Caco-2 (cell line): ENCODE measurements around the gene WDTC1. TPM values are rescaled to one million over a fixed set of nuclear protein-coding genes. Genes with fewer than 3 reads are reported as not detected.

ENCODE experiments used
- BruUV-seq: library from RNA; stranded (reverse); fragments of 400-500 nt; replicated peaks from 2 replicates; lab custom pipeline; 2021; lab: Mats Ljungman, UMichigan
- CTCF ChIA-PET: fragments of 300-600 bp; sonication (Branson Sonifier 250); formaldehyde crosslinking; loops from one replicate; lab custom pipeline; 2022; ENCODE audit warnings: antibody characterized with exemption; lab: Charles Lee
- POLR2A ChIA-PET: fragments of 300-600 bp; sonication (Branson Sonifier 250); formaldehyde crosslinking; loops from one replicate; lab custom pipeline; 2022; ENCODE audit warnings: antibody characterized with exemption; lab: Charles Lee
- DNase-seq, 2 experiments: peaks; one replicate each; pipeline versions ENCODE4 v3.0.0 to v3.0.0-alpha.2; 2020 to 2022
- H3K27me3 ChIP-seq: replicated peaks from 2 replicates; pipeline ENCODE4 v1.6.0; 2011; ENCODE audit warnings: low read length; ENCODE audit not compliant: control insufficient read depth, insufficient read depth
- H3K36me3 ChIP-seq: 2 replicates; pipeline ENCODE4 v1.5.1; 2011; ENCODE audit warnings: low read length; ENCODE audit not compliant: control insufficient read depth, insufficient read depth
- H3K4me1 ChIP-seq: fragments of 250-450 bp; sonication (Bioruptor Pico); 2 replicates; pipeline ENCODE4 v1.5.1; 2020; ENCODE audit warnings: mild to moderate bottlenecking
- H3K4me3 ChIP-seq: 2 replicates; pipeline ENCODE4 v1.5.1; 2011; ENCODE audit warnings: low read depth, mild to moderate bottlenecking, control low read depth, low read length
- H3K9me3 ChIP-seq: fragments of 250-450 bp; sonication (Bioruptor Pico); 2 replicates; pipeline ENCODE4 v1.5.1; 2020; ENCODE audit warnings: mild to moderate bottlenecking, moderate library complexity
- H3K27ac Mint-ChIP-seq: one replicate; pipeline ENCODE4 v1.8.0; 2022; ENCODE audit warnings: mixed read lengths; ENCODE audit not compliant: unreplicated experiment
- H3K27me3 Mint-ChIP-seq: one replicate; pipeline ENCODE4 v1.8.0; 2022; ENCODE audit warnings: mixed read lengths; ENCODE audit not compliant: insufficient read depth, unreplicated experiment
- H3K36me3 Mint-ChIP-seq: one replicate; pipeline ENCODE4 v1.8.0; 2022; ENCODE audit warnings: mild to moderate bottlenecking, mixed read lengths; ENCODE audit not compliant: insufficient read depth, unreplicated experiment
- H3K4me1 Mint-ChIP-seq: one replicate; pipeline ENCODE4 v1.8.0; 2022; ENCODE audit warnings: low read depth, mixed read lengths; ENCODE audit not compliant: unreplicated experiment
- H3K4me3 Mint-ChIP-seq: one replicate; pipeline ENCODE4 v1.8.0; 2022; ENCODE audit warnings: mild to moderate bottlenecking, moderate library complexity, mixed read lengths; ENCODE audit not compliant: unreplicated experiment
- H3K9me3 Mint-ChIP-seq: one replicate; pipeline ENCODE4 v1.8.0; 2022; ENCODE audit warnings: mixed read lengths; ENCODE audit not compliant: unreplicated experiment
- CTCF ChIP-seq, 2 experiments: fragments of 200-600 bp in 1 of 2; IDR thresholded peaks; 1 replicate in 1 of 2; 2 replicates in 1 of 2; pipeline versions ENCODE4 v1.5.1 to v1.8.0; 2011 to 2022; ENCODE audit warnings: antibody characterized with exemption in 1 of 2, control low read depth in 1 of 2, inconsistent platforms in 1 of 2, low read depth in 1 of 2, low read length in 1 of 2, mild to moderate bottlenecking in 1 of 2, moderate library complexity in 1 of 2; ENCODE audit not compliant: insufficient read depth in 1 of 2, severe bottlenecking in 1 of 2, unreplicated experiment in 1 of 2
- intact Hi-C: fragments of 100-400 bp; cut with micrococcal nuclease; formaldehyde crosslinking; loops from one replicate; pipeline ENCODE4 v1.10.0; 2022; ENCODE audit not compliant: unreplicated experiment
- total RNA-seq: library from RNA; stranded (reverse); gene quantifications from 2 replicates; pipeline ENCODE4 v1.2.3, GENCODE V29; 2022

Gene WDTC1
- total RNA-seq, 1 experiment from 2014 or later = 17.2 TPM

- Mint-ChIP-seq H3K27me3 (no peaks in the 10 kb centered on the region), H3K4me3 (no peak overlapping the region), H3K4me1 (no peaks in the 10 kb centered on the region), H3K27ac (no peak overlapping the region), H3K9me3 (no peaks in the 10 kb centered on the region), H3K36me3 (peaks cover 11% of the 10 kb centered on the region)
- DNase-seq = peak; percentile 50 to 71
- Histone ChIP-seq H3K9me3 (no peaks in the 10 kb centered on the region), H3K27me3 (no peaks in the 10 kb centered on the region), H3K36me3 (no peaks in the 10 kb centered on the region), H3K4me3 (no peak overlapping the region), H3K4me1 (no peaks in the 10 kb centered on the region)
- BruUV-seq = no TSS peak
- peak; percentile 79 to 83 for TF ChIP-seq CTCF (IDR thresholded peaks at IDR 0.05; ENCODE audit: insufficient read depth in 1 of 2, low read depth in 1 of 2, low read length in 1 of 2, severe bottlenecking in 1 of 2, unreplicated experiment in 1 of 2)
- CTCF ChIA-PET = interaction anchor here (0.6 to 1.5 kb wide), 6 partner anchors 8 to 986 kb away, joined by 3 to 6 read pairs (median 4); no protein-coding TSS in a partner anchor
- intact Hi-C loops = loop anchor here (1.0 to 10.0 kb wide), 2 partner anchors 31 to 53 kb away; no protein-coding TSS in a partner anchor
- POLR2A ChIA-PET = no interaction called here
Observed at GRCh38 chr1:27357281-27358037, 123.0 kb downstream of the WDTC1 start.

Other genes with a start within 250 kb of the WDTC1 start
- gene TRNP1, start 240.9 kb upstream of the WDTC1 start, total RNA-seq = 23.3 and 23.6 TPM in 2 replicates
- gene TENT5B, start 221.8 kb upstream of the WDTC1 start, total RNA-seq = 19.4 and 21.1 TPM in 2 replicates
- 28.9 and 31.0 TPM in 2 replicates for gene SLC9A1, start 79.5 kb upstream of the WDTC1 start, total RNA-seq
- 26.7 and 32.3 TPM in 2 replicates for gene TMEM222, start 87.5 kb downstream of the WDTC1 start, total RNA-seq
- gene SYTL1, start 107.4 kb downstream of the WDTC1 start, total RNA-seq = 11.0 and 11.2 TPM in 2 replicates
- gene MAP3K6, start 132.3 kb downstream of the WDTC1 start, total RNA-seq = 8.8 and 11.7 TPM in 2 replicates
- not detected in 2 replicates for gene FCN3, start 140.2 kb downstream of the WDTC1 start, total RNA-seq
- gene CD164L2, start 148.7 kb downstream of the WDTC1 start, total RNA-seq = 0.21 TPM in 1 of 2 replicates, not detected in the other
- 0.91 and 1.2 TPM in 2 replicates for gene GPR3, start 158.0 kb downstream of the WDTC1 start, total RNA-seq